Measurements from ENCODE around the gene MYH1. TPM values are rescaled to one million over a fixed set of nuclear protein-coding genes. Genes with fewer than 3 reads are reported as not detected.
"Not testable (repeated sequence)": the region's sequence is repeated elsewhere in the genome, so short reads cannot be mapped to it uniquely, and the experiment has no call there.

MYH1 gene
- total and polyA plus RNA-seq, 2 donors (not counting 3 experiments of a cell fraction or from before 2014, with no cell fraction given): not detected

- no peaks in the 10 kb centered on the region for H3K27me3 ChIP-seq (ENCODE audit: control insufficient read depth in 2 of 2, insufficient read depth in 2 of 2, low read length in 2 of 2)
- no peak overlapping the region for H3K4me3 ChIP-seq (replicated peaks in 1 of 3; ENCODE audit: insufficient read depth in 1 of 3, low read depth in 1 of 3, low read length in 3 of 3)
- no peaks in the 10 kb centered on the region for H3K9me1 ChIP-seq (replicated peaks; ENCODE audit: control insufficient read depth, extremely low read depth, insufficient read depth, low read length)
- H3K79me2 ChIP-seq (ENCODE audit: control insufficient read depth, insufficient read depth, low read length): no peaks in the 10 kb centered on the region
- H4K20me1 ChIP-seq (replicated peaks; ENCODE audit: control insufficient read depth, extremely low read depth, insufficient read depth, low read length): no peaks in the 10 kb centered on the region
- no peak overlapping the region for H2AFZ ChIP-seq (ENCODE audit: low read depth, low read length)
- H3K4me1 ChIP-seq (ENCODE audit: control insufficient read depth, extremely low read depth, insufficient read depth, low read length): no peaks in the 10 kb centered on the region
- H3K4me2 ChIP-seq (ENCODE audit: insufficient read depth, low read length): no peak overlapping the region
- TF ChIP-seq JUN (IDR thresholded peaks at IDR 0.05; ENCODE audit: borderline replicate concordance, insufficient read depth, insufficient read length, low read depth) (peak; percentile 17), MYC (IDR thresholded peaks at IDR 0.05; ENCODE audit: low read depth, low read length) (no peak), MAX (IDR thresholded peaks at IDR 0.05; ENCODE audit: insufficient read depth, insufficient read length) (no peak), POLR2A (IDR thresholded peaks at IDR 0.05; ENCODE audit: low read depth, low read length) (no peak), POLR2AphosphoS5 (IDR thresholded peaks at IDR 0.05; ENCODE audit: insufficient read depth, low read depth, low read length) (no peak)
- ChIA-PET CTCF (no interaction called here), POLR2A (no interaction called here)
- dilution Hi-C loops (cut with MboI; ENCODE audit: extremely low pct_ligation_motif_present, low sequenced_read_pairs): no loop called here
- H3K27ac ChIP-seq (ENCODE audit: insufficient read depth, low read depth, low read length): no peak overlapping the region
- no peaks in the 10 kb centered on the region for H3K9me3 ChIP-seq (replicated peaks; ENCODE audit: control insufficient read depth, insufficient read depth, low read length)
- H3K9ac ChIP-seq (replicated peaks; ENCODE audit: extremely low read depth, insufficient read depth, low read length): no peak overlapping the region
- DNase-seq (ENCODE audit: low read depth, low spot score) (no peak), FAIRE-seq (no peak)
- no TSS peak for BruUV-seq (replicated peaks)
- H3K36me3 ChIP-seq (ENCODE audit: control insufficient read depth in 2 of 2, extremely low read depth in 1 of 2, insufficient read depth in 2 of 2, low read length in 2 of 2): no peaks in the 10 kb centered on the region
- intact Hi-C loops (cut with micrococcal nuclease): no loop called here
Measured at GRCh38 chr17:10547351-10547750, 29.0 kb upstream of the MYH1 start.

GRCh38 chr17:10543486-10543885 is 25.1 kb upstream of the MYH1 start:
- H3K4me2 ChIP-seq (ENCODE audit: insufficient read depth, low read length); H3K4me1 ChIP-seq (ENCODE audit: control insufficient read depth, extremely low read depth, insufficient read depth, low read length); H3K36me3 ChIP-seq (ENCODE audit: control insufficient read depth in 2 of 2, extremely low read depth in 1 of 2, insufficient read depth in 2 of 2, low read length in 2 of 2); dilution Hi-C loops (cut with MboI; ENCODE audit: extremely low pct_ligation_motif_present, low sequenced_read_pairs); H3K27ac ChIP-seq (ENCODE audit: insufficient read depth, low read depth, low read length); CTCF ChIA-PET; BruUV-seq (replicated peaks); H2AFZ ChIP-seq (ENCODE audit: low read depth, low read length); H3K79me2 ChIP-seq (ENCODE audit: control insufficient read depth, insufficient read depth, low read length); POLR2A ChIA-PET; H3K4me3 ChIP-seq (replicated peaks in 1 of 3; ENCODE audit: insufficient read depth in 1 of 3, low read depth in 1 of 3, low read length in 3 of 3); H3K9ac ChIP-seq (replicated peaks; ENCODE audit: extremely low read depth, insufficient read depth, low read length); FAIRE-seq; H3K9me3 ChIP-seq (replicated peaks; ENCODE audit: control insufficient read depth, insufficient read depth, low read length); H3K9me1 ChIP-seq (replicated peaks; ENCODE audit: control insufficient read depth, extremely low read depth, insufficient read depth, low read length); H4K20me1 ChIP-seq (replicated peaks; ENCODE audit: control insufficient read depth, extremely low read depth, insufficient read depth, low read length); H3K27me3 ChIP-seq (ENCODE audit: control insufficient read depth in 2 of 2, insufficient read depth in 2 of 2, low read length in 2 of 2): not testable (repeated sequence)
- DNase-seq (ENCODE audit: low read depth, low spot score): peak; percentile 23
- TF ChIP-seq GATA2 (IDR thresholded peaks at IDR 0.05; ENCODE audit: insufficient read depth, insufficient read length, low read depth, low read length): peak; percentile 10
- intact Hi-C loops (cut with micrococcal nuclease): loop anchor here (1.0 to 2.0 kb wide), 2 partner anchors 57 to 71 kb away; no protein-coding TSS in a partner anchor

- BruUV-seq (replicated peaks); CTCF ChIA-PET; POLR2A ChIA-PET: not testable (repeated sequence)
Measured at GRCh38 chr17:10541179-10541578, 22.8 kb upstream of the MYH1 start.

More at GRCh38 chr17:10541179-10541578, 22.8 kb upstream of the MYH1 start:
- H3K9ac ChIP-seq (replicated peaks; ENCODE audit: extremely low read depth, insufficient read depth, low read length); H3K36me3 ChIP-seq (ENCODE audit: control insufficient read depth in 2 of 2, extremely low read depth in 1 of 2, insufficient read depth in 2 of 2, low read length in 2 of 2); dilution Hi-C loops (cut with MboI; ENCODE audit: extremely low pct_ligation_motif_present, low sequenced_read_pairs); intact Hi-C loops (cut with micrococcal nuclease); H3K9me3 ChIP-seq (replicated peaks; ENCODE audit: control insufficient read depth, insufficient read depth, low read length); DNase-seq (ENCODE audit: low read depth, low spot score); H3K27me3 ChIP-seq (ENCODE audit: control insufficient read depth in 2 of 2, insufficient read depth in 2 of 2, low read length in 2 of 2); H3K4me2 ChIP-seq (ENCODE audit: insufficient read depth, low read length); H3K9me1 ChIP-seq (replicated peaks; ENCODE audit: control insufficient read depth, extremely low read depth, insufficient read depth, low read length); H4K20me1 ChIP-seq (replicated peaks; ENCODE audit: control insufficient read depth, extremely low read depth, insufficient read depth, low read length); H3K27ac ChIP-seq (ENCODE audit: insufficient read depth, low read depth, low read length); H2AFZ ChIP-seq (ENCODE audit: low read depth, low read length); FAIRE-seq; H3K4me3 ChIP-seq (replicated peaks in 1 of 3; ENCODE audit: insufficient read depth in 1 of 3, low read depth in 1 of 3, low read length in 3 of 3); H3K4me1 ChIP-seq (ENCODE audit: control insufficient read depth, extremely low read depth, insufficient read depth, low read length); H3K79me2 ChIP-seq (ENCODE audit: control insufficient read depth, insufficient read depth, low read length): not testable (repeated sequence)
